ENCODE data around the gene ARMCX4. TPM values are rescaled to one million over a fixed set of nuclear protein-coding genes. Genes with fewer than 3 reads are reported as not detected.
"Not testable (repeated sequence)": the region's sequence is repeated elsewhere in the genome, so short reads cannot be mapped to it uniquely, and the experiment has no call there.

ARMCX4 gene
- 10 to 100 TPM in 1 of 3 donors, 1 to 10 TPM in 2; 2.4 to 16.4 (median 5.3) TPM for polyA plus RNA-seq

DNA sequence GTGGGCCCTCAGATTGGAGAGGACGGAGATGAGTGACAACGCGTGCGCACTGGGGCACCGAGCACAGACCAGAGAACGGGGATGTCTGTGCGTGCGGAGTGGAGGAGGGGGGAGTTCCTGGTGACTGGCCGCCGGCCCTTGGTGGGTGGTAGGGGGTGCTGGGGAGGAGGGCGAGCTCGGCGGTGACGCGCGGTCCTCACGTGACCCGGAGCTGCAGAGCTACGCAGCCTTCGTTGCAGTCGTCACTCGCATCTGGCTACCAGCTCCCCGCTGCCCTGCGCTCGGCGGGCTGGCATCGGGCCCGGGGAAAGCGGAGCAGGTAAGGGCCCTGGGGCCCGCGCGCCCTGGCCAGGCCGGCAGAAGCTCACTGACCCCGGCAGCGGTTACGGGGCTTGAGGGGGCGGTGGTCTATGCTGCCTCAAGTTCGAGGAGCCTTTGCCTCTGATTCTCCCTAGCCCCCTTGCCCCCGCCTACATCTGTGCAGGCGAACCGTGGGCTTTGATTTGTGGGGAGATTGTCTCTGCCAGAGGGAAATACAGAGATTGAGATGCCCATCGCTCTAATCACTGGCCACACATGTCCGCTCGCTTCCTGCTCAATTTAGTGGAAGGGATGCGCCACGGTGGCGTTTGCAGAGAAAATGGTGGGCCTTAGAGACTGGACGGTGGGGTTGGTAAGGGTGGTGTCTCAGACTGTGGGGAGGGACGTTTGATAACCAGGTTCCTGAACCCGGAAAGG is at the start of gene ARMCX4:
Gene ARMCX4, plus strand, starts transcription at position 245 of the 738 bp plus-strand sequence. CDS start 3,134 bp downstream, outside the sequence.
- H3K27ac ChIP-seq (ENCODE audit: low read depth, low read length): no peak within 1 kb of the TSS
- 5 to 26% (median 18%) methylated on average over 19 to 50 of the region's 50 CpGs for WGBS, 3 donors

DNA sequence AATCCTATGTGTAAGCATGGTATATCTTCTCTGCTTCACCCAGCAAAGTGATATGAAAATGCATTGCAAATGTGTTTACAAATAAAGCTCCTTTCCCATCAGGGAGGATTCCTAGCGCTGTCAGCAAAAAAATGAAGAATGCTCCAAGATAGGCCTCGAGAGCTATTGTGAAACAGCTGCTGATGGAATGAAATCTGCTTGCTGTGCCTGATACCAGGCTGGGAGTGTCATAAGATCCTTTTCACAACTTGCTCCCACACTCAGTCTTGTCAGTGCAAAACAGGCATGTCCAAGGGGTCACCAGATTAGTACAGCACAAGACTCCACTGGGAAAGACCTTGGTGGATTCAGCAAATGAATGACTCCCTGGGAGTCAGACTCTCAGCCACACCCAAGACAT is 43.2 kb upstream of the ARMCX4 start:
- WGBS, 3 donors: 43 to 91% (median 63%) methylated on average over 2 of the region's 2 CpGs
- no peak overlapping the region for H3K27ac ChIP-seq (ENCODE audit: low read depth, low read length)

DNA sequence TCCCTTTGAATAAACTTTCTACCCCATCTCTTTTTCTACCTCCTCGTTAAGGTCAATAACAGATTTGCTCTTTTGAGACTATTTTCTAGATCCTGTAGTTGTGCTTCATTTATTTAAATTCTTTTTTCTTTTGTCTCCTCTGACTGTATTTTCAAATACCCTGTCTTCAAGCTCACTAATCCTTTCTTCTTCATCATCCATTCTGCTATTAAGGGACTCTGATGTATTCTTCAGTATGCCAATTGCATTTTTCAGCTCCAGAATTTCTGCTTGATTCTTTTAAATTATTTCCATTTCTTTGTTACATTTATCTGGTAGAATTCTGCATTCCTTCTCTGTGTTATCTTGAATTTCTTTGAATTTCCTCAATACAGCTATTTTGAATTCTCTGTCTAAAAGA is 36.0 kb upstream of the ARMCX4 start:
- WGBS, 3 donors: 79 to 100% (median 100%) methylated on average over 1 of the region's 1 CpG
- H3K27ac ChIP-seq (ENCODE audit: low read depth, low read length): no peak overlapping the region

DNA sequence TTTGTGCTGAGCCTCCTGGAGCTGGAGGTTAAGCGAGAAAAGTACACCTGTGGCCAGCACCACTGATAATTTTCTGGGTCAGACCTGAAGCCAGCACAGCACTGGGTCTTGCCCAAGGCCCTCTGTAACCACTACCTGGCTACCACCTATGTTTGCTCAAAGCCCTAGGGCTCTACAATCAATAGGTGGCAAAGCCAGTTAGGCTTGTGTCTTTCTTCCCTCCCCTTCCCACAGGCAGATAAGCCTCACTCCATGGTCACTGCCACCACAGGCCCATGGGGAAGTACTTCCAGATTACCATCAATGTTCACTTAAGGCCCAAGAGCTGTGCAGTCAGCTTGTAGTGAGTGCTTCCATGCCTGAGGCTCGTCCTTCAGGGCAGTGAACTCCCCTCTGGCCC is 35.2 kb upstream of the ARMCX4 start:
- no peak overlapping the region for H3K27ac ChIP-seq (ENCODE audit: low read depth, low read length)
- 47 to 96% (median 52%) methylated on average over 2 of the region's 2 CpGs for WGBS, 3 donors

DNA sequence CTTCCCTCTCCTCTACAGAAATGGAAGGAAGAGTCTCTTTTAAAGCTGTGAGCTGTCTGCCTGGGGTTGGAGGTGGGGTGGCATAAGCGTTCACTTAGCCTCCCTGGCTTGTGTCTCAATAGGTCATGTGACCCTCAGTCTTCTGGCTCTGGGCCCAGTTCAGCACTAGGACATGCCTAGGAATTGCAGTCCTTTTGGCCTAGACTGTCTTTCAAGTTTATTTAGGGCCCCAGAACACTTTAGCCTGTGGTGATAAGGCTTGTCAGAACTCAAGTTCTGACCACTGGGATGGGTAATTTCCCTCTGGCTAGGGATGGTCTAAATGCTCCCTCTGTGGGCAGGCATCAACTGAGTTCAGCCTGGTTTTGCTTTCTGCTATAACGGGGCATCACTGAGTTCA is 34.3 kb upstream of the ARMCX4 start:
- WGBS, 3 donors: 47 to 66% (median 60%) methylated on average over 2 of the region's 2 CpGs
- no peak overlapping the region for H3K27ac ChIP-seq (ENCODE audit: low read depth, low read length)

DNA sequence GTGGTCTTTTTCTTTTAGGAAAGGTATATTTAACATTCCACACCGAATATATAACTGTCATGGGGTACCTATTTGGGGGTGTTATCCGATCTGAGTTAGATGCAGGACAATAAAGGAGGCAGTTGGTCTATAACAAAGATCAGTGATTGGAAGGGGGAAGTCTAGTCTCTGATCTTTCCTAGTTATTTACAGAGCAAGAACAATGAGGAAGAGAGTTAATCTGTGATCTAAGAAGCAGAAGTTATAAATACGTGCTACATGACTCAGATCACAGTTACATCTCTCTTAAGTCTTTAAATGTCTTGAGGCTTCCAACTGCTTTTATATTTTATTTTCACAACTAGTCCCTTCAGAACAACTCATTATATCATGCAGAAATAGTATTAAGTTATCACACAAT is 33.2 kb upstream of the ARMCX4 start:
- H3K27ac ChIP-seq (ENCODE audit: low read depth, low read length): no peak overlapping the region
- 68 to 89% (median 78%) methylated on average over 3 of the region's 3 CpGs for WGBS, 3 donors

DNA sequence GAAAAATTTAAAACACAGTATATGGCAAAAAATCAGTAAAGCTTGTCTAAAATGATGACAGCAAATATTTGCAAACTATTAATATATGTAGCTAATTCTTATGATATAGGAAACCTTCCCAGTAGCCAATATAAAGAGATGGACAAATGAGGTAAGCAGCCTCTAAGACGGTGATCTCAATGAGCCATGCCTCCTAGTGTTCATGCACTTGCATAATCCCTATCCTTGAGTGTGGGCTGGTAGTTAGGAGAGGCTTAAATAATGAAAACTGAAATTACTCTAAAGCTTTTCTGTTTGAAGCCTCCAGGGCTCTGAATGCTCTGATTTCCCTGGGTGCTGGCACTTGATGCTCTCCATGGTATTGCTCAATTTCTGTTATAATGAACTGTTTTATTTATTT is 24.6 kb upstream of the ARMCX4 start:
- H3K27ac ChIP-seq (ENCODE audit: low read depth, low read length): no peak overlapping the region
- 48 to 89% (median 84%) methylated on average over 1 of the region's 1 CpG for WGBS, 3 donors

DNA sequence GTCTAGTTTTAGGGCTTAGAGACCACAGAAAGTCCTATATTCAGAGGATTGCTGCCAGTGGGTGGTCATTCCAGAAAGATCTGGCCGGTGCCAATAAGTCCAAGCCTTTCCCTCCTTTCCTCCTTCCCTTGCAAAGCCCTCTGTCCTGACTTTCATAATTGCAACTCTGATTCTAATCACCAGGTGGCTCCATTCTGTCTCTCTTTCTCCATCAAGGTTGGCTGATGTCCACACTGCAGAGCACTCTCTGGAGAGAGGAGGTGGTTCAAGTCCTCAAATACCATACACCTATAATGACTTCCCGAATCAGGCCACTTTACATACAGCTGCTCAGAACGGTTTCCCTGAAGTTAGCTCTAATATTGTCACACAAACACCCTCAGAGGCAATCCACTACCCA is 22.4 kb upstream of the ARMCX4 start:
- WGBS, 3 donors: 76 to 87% (median 85%) methylated on average over 3 of the region's 3 CpGs
- no peak overlapping the region for H3K27ac ChIP-seq (ENCODE audit: low read depth, low read length)

DNA sequence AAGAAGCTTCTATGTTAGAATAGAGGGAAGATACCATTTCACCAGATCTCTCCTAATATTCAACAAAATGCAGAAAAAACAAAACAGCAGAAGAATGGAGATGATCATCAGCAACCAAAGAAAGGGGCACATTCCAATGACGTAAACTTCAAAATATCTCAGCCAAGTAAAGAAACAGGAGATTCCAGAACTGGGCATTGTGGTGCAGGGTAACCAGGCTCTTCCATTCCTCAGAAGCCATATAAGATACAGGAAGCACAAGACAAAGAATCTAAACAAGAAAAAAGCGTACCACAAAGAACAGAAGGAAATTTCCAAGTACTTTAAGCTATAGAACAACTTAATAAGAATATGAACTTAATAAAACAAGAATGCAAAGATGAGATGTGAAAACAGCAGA is 6.9 kb upstream of the ARMCX4 start:
- no peak overlapping the region for H3K27ac ChIP-seq (ENCODE audit: low read depth, low read length)
- 66 to 100% (median 88%) methylated on average over 2 of the region's 2 CpGs for WGBS, 3 donors

DNA sequence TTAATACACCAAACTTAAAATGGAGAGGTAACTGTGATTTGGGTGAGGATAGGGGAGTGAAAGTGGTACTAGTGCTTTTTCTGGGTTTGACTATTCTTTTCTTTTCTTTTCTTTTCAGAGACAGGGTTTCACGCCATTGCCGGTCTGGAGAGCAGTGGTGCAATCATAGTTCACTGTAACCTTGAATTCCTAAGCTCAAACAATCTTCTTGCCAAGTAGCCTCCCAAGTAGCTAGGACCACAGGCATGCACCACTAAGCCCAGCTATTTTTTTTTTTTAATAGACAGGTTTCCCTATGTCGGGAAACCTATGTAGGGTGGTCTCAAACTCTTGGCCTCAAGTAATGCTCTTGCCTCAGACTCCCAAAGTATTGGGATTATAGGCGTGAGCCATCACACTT is 3.0 kb upstream of the ARMCX4 start:
- no peak overlapping the region for H3K27ac ChIP-seq (ENCODE audit: low read depth, low read length)
- 74 to 93% (median 80%) methylated on average over 2 to 4 of the region's 4 CpGs for WGBS, 3 donors

DNA sequence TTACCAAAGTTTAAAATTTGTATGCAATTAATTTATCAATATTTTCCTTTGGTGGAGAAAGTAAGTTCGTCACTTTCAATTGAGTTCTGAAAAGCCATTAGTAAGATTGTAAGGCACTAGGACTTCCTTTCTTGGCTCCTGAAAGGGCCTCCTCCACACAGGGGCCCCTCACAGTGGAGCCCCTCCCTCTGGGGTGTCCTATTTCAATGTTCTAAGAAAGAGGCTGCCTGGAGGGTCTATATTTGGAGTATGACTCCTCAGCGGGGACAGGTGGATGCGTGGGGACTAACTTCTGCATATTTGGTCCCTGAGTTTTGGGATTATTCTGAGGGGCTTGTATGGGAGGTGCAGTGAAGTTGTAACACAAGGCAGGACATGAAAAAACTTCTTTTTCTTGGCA is 1.6 kb upstream of the ARMCX4 start:
- 49 to 69% (median 68%) methylated on average over 3 of the region's 3 CpGs for WGBS, 3 donors
- no peak overlapping the region for H3K27ac ChIP-seq (ENCODE audit: low read depth, low read length)

DNA sequence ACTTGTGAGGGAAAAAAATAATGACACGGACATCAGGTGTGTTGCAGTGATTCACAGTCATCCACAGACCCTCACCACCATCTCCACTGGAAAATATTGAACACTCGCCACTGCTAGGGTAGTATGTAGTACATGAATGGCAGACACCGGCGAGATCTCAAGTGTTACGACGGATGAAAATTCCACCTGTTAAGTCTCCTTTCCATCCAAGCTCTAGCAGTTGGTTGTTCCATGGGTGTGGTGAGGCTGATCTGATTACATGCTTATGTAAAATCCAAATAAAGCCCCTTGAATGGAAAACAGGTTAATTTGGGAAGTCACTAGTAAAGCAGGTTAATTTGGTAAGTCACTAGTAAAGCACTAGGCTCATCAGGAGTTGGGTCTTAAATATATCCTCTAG is 1.1 kb upstream of the ARMCX4 start:
- no peak overlapping the region for H3K27ac ChIP-seq (ENCODE audit: low read depth, low read length)
- 81 to 97% (median 95%) methylated on average over 6 of the region's 6 CpGs for WGBS, 3 donors

DNA sequence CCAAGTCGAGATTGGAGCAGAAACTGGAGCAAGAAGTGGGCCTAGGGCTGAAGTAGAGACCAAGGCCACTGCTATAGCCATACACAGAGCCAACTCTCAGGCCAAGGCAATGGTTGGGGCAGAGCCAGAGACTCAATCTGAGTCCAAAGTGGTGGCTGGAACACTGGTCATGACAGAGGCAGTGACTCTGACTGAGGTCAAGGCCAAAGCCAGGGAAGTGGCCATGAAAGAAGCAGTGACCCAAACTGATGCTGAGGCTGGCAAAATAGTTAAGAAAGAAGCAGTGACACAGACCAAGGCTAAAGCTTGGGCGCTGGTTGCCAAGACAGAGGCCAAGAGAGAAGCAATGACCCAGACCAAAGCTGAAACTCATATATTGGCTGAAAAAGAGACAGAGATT is 3.5 kb downstream of the ARMCX4 start:
- WGBS, 3 donors: 66 to 98% (median 95%) methylated on average over 2 of the region's 2 CpGs
- H3K27ac ChIP-seq (ENCODE audit: low read depth, low read length): no peak overlapping the region

DNA sequence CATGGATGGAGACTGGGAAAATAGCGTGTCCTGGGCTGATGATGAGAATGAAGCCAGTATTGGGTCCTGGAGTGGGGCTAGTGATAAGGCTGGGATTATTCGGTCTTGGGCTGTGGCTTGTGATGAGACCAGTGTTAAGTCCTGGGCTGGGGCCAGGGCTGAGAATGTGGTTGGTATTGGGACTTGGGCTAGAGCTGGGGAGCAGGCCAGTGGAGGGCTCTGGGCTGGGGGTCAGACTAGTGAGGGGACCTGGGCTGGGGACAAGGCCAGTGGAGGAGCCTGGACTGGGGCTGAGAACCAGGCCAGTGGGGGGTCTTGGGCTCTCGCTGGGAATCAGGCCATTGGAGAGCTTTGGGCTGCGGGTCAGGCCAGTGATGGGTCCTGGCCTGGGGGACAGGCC is 6.7 kb downstream of the ARMCX4 start:
- H3K27ac ChIP-seq (ENCODE audit: low read depth, low read length): no peak overlapping the region
- WGBS, 3 donors: 90 to 99% (median 95%) methylated on average over 2 to 4 of the region's 4 CpGs

DNA sequence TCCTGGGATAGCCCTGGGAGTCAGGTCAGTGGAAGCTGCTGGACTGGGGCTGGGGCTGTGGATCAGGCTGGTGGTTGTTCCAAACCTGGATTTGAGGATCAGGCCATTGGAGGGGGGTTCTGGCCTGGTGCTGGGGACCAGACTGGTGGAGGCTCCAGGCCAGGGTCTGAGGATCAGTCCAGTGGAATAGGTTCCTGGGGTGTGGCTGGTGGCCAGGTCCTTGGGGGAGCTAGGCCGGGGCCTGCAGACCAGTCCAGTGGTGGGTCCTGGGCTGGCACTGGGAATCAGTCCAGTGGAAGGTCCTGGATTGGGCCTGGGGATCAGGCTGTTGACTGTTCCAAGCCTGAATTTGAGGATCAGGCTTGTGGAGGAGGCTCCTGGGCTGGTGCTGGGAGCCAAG is 8.0 kb downstream of the ARMCX4 start:
- H3K27ac ChIP-seq (ENCODE audit: low read depth, low read length): no peak overlapping the region
- WGBS, 3 donors: 74 to 100% (median 83%) methylated on average over 1 of the region's 1 CpG

DNA sequence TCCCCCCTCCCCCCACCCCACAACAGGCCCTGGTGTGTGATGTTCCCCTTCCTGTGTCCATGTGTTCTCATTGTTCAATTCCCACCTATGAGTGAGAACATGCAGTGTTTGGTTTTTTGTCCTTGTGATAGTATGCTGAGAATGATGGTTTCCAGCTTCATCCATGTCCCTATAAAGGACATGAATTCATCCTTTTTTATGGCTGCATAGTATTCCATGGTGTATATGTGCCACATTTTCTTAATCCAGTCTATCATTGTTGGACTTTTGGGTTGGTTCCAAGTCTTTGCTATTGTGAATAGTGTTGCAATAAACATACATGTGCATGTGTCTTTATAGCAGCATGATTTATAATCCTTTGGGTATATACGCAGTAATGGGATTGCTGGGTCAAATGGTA is 17.7 kb downstream of the ARMCX4 start:
- H3K27ac ChIP-seq (ENCODE audit: low read depth, low read length): not testable (repeated sequence)
- 100% methylated on average over 1 of the region's 1 CpG; no CpG with 5 or more reads in 1 of the 3 donors for WGBS, 3 donors

DNA sequence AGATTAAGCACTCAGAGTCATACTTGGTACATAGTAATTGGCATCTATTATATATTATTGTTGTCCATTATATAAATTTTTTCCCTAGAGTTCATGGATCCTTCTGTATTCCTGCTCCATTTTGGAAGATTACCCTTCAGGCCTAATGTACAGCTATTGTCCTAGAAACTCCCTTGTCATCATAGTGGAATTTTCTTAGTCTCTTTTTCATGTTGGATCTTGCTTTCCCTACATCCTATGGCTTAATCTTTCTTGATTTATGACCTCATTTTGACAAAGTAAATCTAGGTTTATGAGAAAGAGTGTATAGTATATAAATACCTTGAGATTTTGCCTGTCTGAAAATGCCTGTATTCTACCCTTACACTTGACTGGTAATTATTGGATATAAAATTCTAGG is 22.1 kb downstream of the ARMCX4 start:
- H3K27ac ChIP-seq (ENCODE audit: low read depth, low read length): no peak overlapping the region

DNA sequence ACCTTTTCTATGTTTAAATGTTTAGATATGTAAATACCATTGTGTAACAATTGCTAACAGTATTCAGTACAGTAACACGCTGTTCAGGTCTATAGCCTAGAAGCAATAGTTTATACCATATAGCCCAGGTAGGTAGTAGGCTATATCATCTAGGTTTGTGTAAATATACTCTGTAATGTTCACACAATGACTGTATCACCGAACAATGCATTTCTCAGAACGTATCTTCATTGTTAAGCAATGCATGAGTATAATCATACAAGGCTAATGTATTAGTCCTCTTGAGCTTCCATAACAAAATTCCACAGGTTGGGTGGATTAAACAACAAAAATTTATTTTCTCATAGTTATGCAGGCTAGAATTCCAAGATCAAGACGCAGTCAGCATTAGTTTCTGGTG is 22.7 kb downstream of the ARMCX4 start:
- WGBS, 3 donors: 80 to 97% (median 92%) methylated on average over 4 of the region's 4 CpGs
- H3K27ac ChIP-seq (ENCODE audit: low read depth, low read length): no peak overlapping the region

DNA sequence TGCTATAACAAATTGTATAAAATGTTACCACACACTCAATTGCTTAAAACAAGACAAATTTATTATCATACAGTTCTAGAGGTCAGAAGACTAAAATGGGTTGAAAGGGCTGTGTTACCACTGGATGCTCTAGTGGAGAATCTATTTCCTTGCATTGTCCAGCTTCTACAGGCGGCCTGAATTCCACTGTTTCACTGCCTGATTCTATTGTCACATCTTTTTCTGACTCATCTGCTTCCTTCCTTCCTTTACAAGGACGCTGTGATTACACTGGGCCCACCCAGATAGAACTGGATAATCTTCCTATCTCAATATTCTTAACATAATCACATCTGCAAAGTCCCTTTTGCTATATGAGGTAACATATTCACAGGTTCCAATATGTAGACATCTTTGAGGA is 45.7 kb downstream of the ARMCX4 start:
- H3K27ac ChIP-seq (ENCODE audit: low read depth, low read length): no peak overlapping the region
- 39 to 92% (median 59%) methylated on average over 2 of the region's 2 CpGs for WGBS, 3 donors

Measured in adipose tissue (tissue), 3 donors.